IMR-90 (cell line): ENCODE measurements around the gene NDRG4. TPM values are rescaled to one million over a fixed set of nuclear protein-coding genes. Genes with fewer than 3 reads are reported as not detected.

ENCODE experiments used
- ATAC-seq: fragments of 200-7000 bp; cut with Tn5 transposase; 2 replicates; pipeline ENCODE4 v1.9.1; 2020; ENCODE audit warnings: low read depth, mild to moderate bottlenecking, moderate library complexity
- BruUV-seq: library from RNA; stranded (reverse); fragments of 400-500 nt; replicated peaks from 2 replicates; lab custom pipeline; 2021; lab: Mats Ljungman, UMichigan
- CTCF ChIA-PET: fragments of 300-600 bp; formaldehyde crosslinking; extraction: SDS; loops from one replicate; lab custom pipeline; 2021; ENCODE audit warnings: antibody characterized with exemption; lab: Yijun Ruan, JAX
- POLR2A ChIA-PET: fragments of 300-600 bp; sonication (Branson Sonifier 250); formaldehyde crosslinking; loops from one replicate; lab custom pipeline; 2022; ENCODE audit warnings: antibody characterized with exemption; ENCODE audit not compliant: unreplicated experiment; lab: Charles Lee
- DNase-seq: peaks from one replicate; pipeline ENCODE4 v3.0.0; 2013
- H2AFZ ChIP-seq: replicated peaks from 2 replicates; pipeline ENCODE3; 2013; ENCODE audit warnings: low read length, mild to moderate bottlenecking; ENCODE audit not compliant: poor library complexity
- H2AK5ac ChIP-seq: 2 replicates; pipeline ENCODE4 v1.6.1; 2013; ENCODE audit warnings: low read depth, low read length, inconsistent platforms
- H2AK9ac ChIP-seq: replicated peaks from 2 replicates; pipeline ENCODE3; 2013; ENCODE audit warnings: mild to moderate bottlenecking, low read depth, low read length, moderate library complexity; ENCODE audit not compliant: poor library complexity
- H2BK120ac ChIP-seq: 2 replicates; pipeline ENCODE4 v1.6.1; 2013; ENCODE audit warnings: low read depth, low read length, inconsistent platforms
- H2BK15ac ChIP-seq: 3 replicates; pipeline ENCODE4 v1.6.1; 2013; ENCODE audit warnings: low read depth, low read length, inconsistent platforms
- H2BK20ac ChIP-seq: 2 replicates; pipeline ENCODE4 v1.6.1; 2013; ENCODE audit warnings: low read depth, mild to moderate bottlenecking, inconsistent platforms, low read length, moderate library complexity
- H2BK5ac ChIP-seq: 2 replicates; pipeline ENCODE4 v1.6.1; 2013; ENCODE audit warnings: mild to moderate bottlenecking, low read depth, low read length, inconsistent platforms; ENCODE audit not compliant: poor library complexity, severe bottlenecking
- H3K14ac ChIP-seq: replicated peaks from 2 replicates; pipeline ENCODE4 v1.6.1; 2013; ENCODE audit warnings: low read depth, low read length, inconsistent platforms
- H3K18ac ChIP-seq: 2 replicates; pipeline ENCODE4 v1.6.1; 2013; ENCODE audit warnings: low read depth, low read length, control low read depth
- H3K23ac ChIP-seq: 2 replicates; pipeline ENCODE4 v1.6.1; 2013; ENCODE audit warnings: low read depth, low read length, inconsistent platforms
- H3K27ac ChIP-seq: 2 replicates; pipeline ENCODE4 v1.5.1; 2013; ENCODE audit warnings: mild to moderate bottlenecking, control low read depth, low read length; ENCODE audit not compliant: insufficient read depth
- H3K27me3 ChIP-seq: 2 replicates; pipeline ENCODE4 v1.6.1; 2013; ENCODE audit warnings: low read length; ENCODE audit not compliant: control insufficient read depth, insufficient read depth
- H3K36me3 ChIP-seq: 2 replicates; pipeline ENCODE4 v1.6.1; 2013; ENCODE audit warnings: low read length, mixed read lengths; ENCODE audit not compliant: control insufficient read depth, insufficient read depth
- H3K4ac ChIP-seq: 2 replicates; pipeline ENCODE4 v1.6.1; 2013; ENCODE audit warnings: low read depth, low read length, inconsistent platforms
- H3K4me1 ChIP-seq: 2 replicates; pipeline ENCODE4 v1.6.1; 2013; ENCODE audit warnings: low read length, mixed read lengths; ENCODE audit not compliant: control insufficient read depth, insufficient read depth
- H3K4me2 ChIP-seq: 2 replicates; pipeline ENCODE4 v1.6.1; 2013; ENCODE audit warnings: low read depth, mild to moderate bottlenecking, control low read depth, low read length, moderate library complexity
- H3K4me3 ChIP-seq: 2 replicates; pipeline ENCODE4 v1.5.1; 2013; ENCODE audit warnings: low read depth, mild to moderate bottlenecking, control low read depth, low read length, moderate library complexity; ENCODE audit not compliant: insufficient read depth
- H3K56ac ChIP-seq: 2 replicates; pipeline ENCODE4 v1.6.1; 2013; ENCODE audit warnings: low read length, inconsistent platforms; ENCODE audit not compliant: insufficient read depth; ENCODE audit errors: extremely low read depth
- H3K79me1 ChIP-seq, 2 experiments: 2 replicates each; pipeline ENCODE4 v1.6.1; 2013; ENCODE audit warnings: low read length in 2 of 2, inconsistent platforms in 1 of 2, low read depth in 1 of 2
- H3K9ac ChIP-seq: 2 replicates; pipeline ENCODE4 v1.6.1; 2013; ENCODE audit warnings: low read depth, low read length, control low read depth
- H3K9me1 ChIP-seq: 2 replicates; pipeline ENCODE4 v1.6.1; 2013; ENCODE audit warnings: low read length, inconsistent platforms; ENCODE audit not compliant: insufficient read depth
- H3K9me3 ChIP-seq: 2 replicates; pipeline ENCODE4 v1.6.1; 2013; ENCODE audit warnings: low read length; ENCODE audit not compliant: control insufficient read depth, insufficient read depth
- H4K20me1 ChIP-seq: 2 replicates; pipeline ENCODE4 v1.6.1; 2013; ENCODE audit warnings: low read length, inconsistent platforms; ENCODE audit not compliant: insufficient read depth
- H4K5ac ChIP-seq: 2 replicates; pipeline ENCODE4 v1.6.1; 2013; ENCODE audit warnings: mild to moderate bottlenecking, low read depth, low read length, control low read depth
- H4K8ac ChIP-seq, 2 experiments: 2 replicates each; pipeline ENCODE4 v1.6.1; 2013; ENCODE audit warnings: low read depth in 2 of 2, low read length in 2 of 2, control low read depth in 1 of 2, inconsistent platforms in 1 of 2
- H4K91ac ChIP-seq: 2 replicates; pipeline ENCODE4 v1.6.1; 2013; ENCODE audit warnings: low read depth, low read length, inconsistent platforms; ENCODE audit not compliant: insufficient read depth
- BHLHE40 ChIP-seq: fragments of 150-350 bp; IDR thresholded peaks from 2 replicates; pipeline ENCODE4 v1.6.1; 2016; ENCODE audit warnings: mild to moderate bottlenecking, low read depth, low read length
- CHD1 ChIP-seq: IDR thresholded peaks from 2 replicates; pipeline ENCODE4 v1.6.1; 2012; ENCODE audit warnings: low read depth, low read length, improper control_type of control experiment
- FOS ChIP-seq: fragments of 150-350 bp; IDR thresholded peaks from 2 replicates; pipeline ENCODE4 v1.6.1; 2016; ENCODE audit warnings: low read depth, low read length
- MAZ ChIP-seq: IDR thresholded peaks from 2 replicates; pipeline ENCODE4 v1.6.1; 2012; ENCODE audit warnings: low read depth, mild to moderate bottlenecking, low read length, improper control_type of control experiment, moderate library complexity, borderline replicate concordance
- MXI1 ChIP-seq: IDR thresholded peaks from 2 replicates; pipeline ENCODE4 v1.6.1; 2012; ENCODE audit warnings: low read depth, mild to moderate bottlenecking, low read length, moderate library complexity, borderline replicate concordance
- NFE2L2 ChIP-seq: fragments of 150-350 bp; IDR thresholded peaks from 2 replicates; pipeline ENCODE4 v1.6.1; 2016; ENCODE audit warnings: low read depth, mild to moderate bottlenecking, low read length
- POLR2A ChIP-seq: IDR thresholded peaks from 2 replicates; pipeline ENCODE4 v1.6.1; 2012; ENCODE audit warnings: mild to moderate bottlenecking, low read depth, low read length
- RAD21 ChIP-seq: IDR thresholded peaks from 2 replicates; pipeline ENCODE4 v1.6.1; 2012; ENCODE audit warnings: low read length, improper control_type of control experiment
- RCOR1 ChIP-seq: IDR thresholded peaks from 2 replicates; pipeline ENCODE4 v1.6.1; 2012; ENCODE audit warnings: mild to moderate bottlenecking, low read length, improper control_type of control experiment; ENCODE audit not compliant: insufficient replicate concordance
- RFX5 ChIP-seq: IDR thresholded peaks from 2 replicates; pipeline ENCODE4 v1.8.0; 2012; ENCODE audit warnings: low read depth, mild to moderate bottlenecking, low read length, moderate library complexity
- SMC3 ChIP-seq: fragments of 150-350 bp; IDR thresholded peaks from 2 replicates; pipeline ENCODE4 v1.6.1; 2016; ENCODE audit warnings: low read depth, mild to moderate bottlenecking, antibody characterized with exemption, low read length, moderate library complexity
- WGBS, 2 experiments: methylation state at CpG; one replicate each; pipeline versions ENCODE4 v1.1.5 to v1.1.7; 2013; ENCODE audit warnings: missing lambda C conversion rate in 2 of 2; ENCODE audit not compliant: insufficient read length in 1 of 2; ENCODE audit errors: extremely low coverage in 2 of 2; 5-methylcytosine and 5-hydroxymethylcytosine counted together
- dilution Hi-C: fragments of 300-500 bp; cut with HindIII; formaldehyde crosslinking; loops from one replicate; pipeline ENCODE4 v1.14.3; 2018; ENCODE audit warnings: low sequenced_read_pairs; ENCODE audit not compliant: unreplicated experiment
- in situ Hi-C: fragments of 300-500 bp; cut with MboI; formaldehyde crosslinking; loops from 3 replicates; pipeline ENCODE4 v1.14.3; 2019; ENCODE audit warnings: low sequenced_read_pairs, inconsistent platforms, mixed read lengths
- intact Hi-C: fragments of 100-400 bp; cut with micrococcal nuclease; formaldehyde crosslinking; loops from 2 replicates; pipeline ENCODE4 v1.10.0; 2022
- polyA plus RNA-seq, 3 experiments: library from polyadenylated mRNA; depleted of rRNA; stranded (reverse); fragments of >200 nt; gene quantifications; 2 replicates each; pipeline ENCODE4 v1.2.3, GENCODE V29; 2012; ENCODE audit warnings: low replicate concordance in 1 of 3
- total RNA-seq: library from RNA; depleted of rRNA; stranded (reverse); fragments of >200 nt; gene quantifications from 2 replicates; pipeline ENCODE4 v1.2.3, GENCODE V29; 2012
- TF ChIP-seq, protein P1 (sequence below): fragments of 150-350 bp; IDR thresholded peaks from 2 replicates; pipeline ENCODE4 v1.6.1; 2016; ENCODE audit warnings: low read depth, mild to moderate bottlenecking, low read length, moderate library complexity, borderline replicate concordance
- TF ChIP-seq, protein P2 (sequence below): conservative IDR thresholded peaks from 2 replicates; pipeline ENCODE4 v1.5.1; 2012; ENCODE audit warnings: mild to moderate bottlenecking, low read depth, low read length, improper control_type of control experiment
- TF ChIP-seq, protein P3 (sequence below): fragments of 150-350 bp; IDR thresholded peaks from 2 replicates; pipeline ENCODE4 v1.6.1; 2017; ENCODE audit warnings: mild to moderate bottlenecking, antibody characterized with exemption, low read length, low read depth

Gene NDRG4
- total and polyA plus RNA-seq, 2 of the 4 experiments (the other 2 are of a cell fraction) = 10.9 to 23.5 TPM

DNA sequence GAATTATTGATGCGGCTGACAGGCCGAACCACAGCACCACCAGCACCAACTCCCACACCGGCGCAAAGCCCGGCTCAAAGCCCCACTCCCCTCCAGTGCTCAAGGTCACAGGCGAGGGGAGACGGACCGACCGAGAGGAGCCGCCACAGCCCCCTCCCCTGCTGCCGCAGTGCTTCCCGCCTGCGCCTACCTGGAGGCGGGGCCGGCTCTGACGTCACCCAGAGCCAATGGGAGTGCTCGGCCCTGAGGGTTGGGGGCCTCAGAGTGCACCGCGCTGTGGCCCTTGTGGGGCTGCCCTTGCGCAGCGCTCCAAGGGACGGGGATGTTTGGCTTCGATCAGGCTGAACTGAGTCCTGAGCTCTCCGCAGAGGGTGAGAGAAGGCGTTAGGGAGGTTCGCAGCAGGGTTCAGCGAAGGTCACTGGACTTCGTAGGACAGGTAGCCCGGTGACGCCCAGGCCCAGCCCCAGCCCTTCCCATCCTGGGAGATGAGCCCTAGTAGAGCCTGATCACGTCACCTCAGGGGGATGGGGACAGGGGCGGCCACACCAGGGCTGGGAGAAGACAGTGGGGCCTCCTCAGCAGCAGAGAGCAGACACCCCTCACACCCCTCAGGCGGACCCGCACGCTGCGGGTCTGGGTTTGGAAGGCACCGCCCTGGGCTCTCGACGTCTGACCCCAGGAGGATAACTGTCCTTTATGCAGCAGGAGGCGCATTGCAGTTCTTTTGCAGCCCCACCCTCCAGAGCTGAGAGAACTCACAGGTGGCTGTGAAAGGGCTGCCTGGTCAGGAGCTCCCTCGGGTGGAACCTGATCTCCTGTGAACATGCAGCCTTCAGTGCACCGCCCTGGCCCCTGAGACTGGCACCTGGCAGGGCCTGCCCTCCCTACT is 1.5 kb downstream of the NDRG4 start:
- Histone ChIP-seq H4K8ac (peak overlapping the region in 1 of 2 experiments; percentile 47; a peak in 2 of 4 replicates), H2AFZ (peak overlapping the region; percentile 88), H3K9me1 (0 out of 2 replicates have a peak, but pooled peaks cover 4% of the 10 kb centered on the region), H3K4me2 (peak overlapping the region; percentile 79), H3K23ac (no peak overlapping the region), H4K91ac (no peak overlapping the region), H3K27me3 (no peaks in the 10 kb centered on the region; the same call in 1 of the 2 replicates), H2BK15ac (no peak overlapping the region), H2BK120ac (no peak overlapping the region), H3K9me3 (no peaks in the 10 kb centered on the region), H4K5ac (no peak overlapping the region), H4K20me1 (no peaks in the 10 kb centered on the region), H3K18ac (no peak overlapping the region), H3K79me1 (0 out of 4 replicates have a peak, but pooled peaks cover 0 to 7% of the 10 kb centered on the region in 2 experiments), H3K4ac (no peak overlapping the region), H3K14ac (no peak overlapping the region), H3K36me3 (0 out of 2 replicates have a peak, but pooled peaks cover 3% of the 10 kb centered on the region), H3K56ac (no peak overlapping the region), H2BK5ac (no peak overlapping the region), H2AK9ac (peak overlapping the region; percentile 85), H3K4me1 (peaks cover 6% of the 10 kb centered on the region; the same call in 1 of the 2 replicates), H2BK20ac (no peak overlapping the region), H3K9ac (no peak overlapping the region), H2AK5ac (no peak overlapping the region), H3K27ac (no peak overlapping the region), H3K4me3 (peak overlapping the region; percentile 25)
- ATAC-seq (no peak), DNase-seq (no peak)
- ChIA-PET CTCF (interaction anchor here (1.1 kb wide), 1 partner anchor 14 kb away, joined by 3 read pairs; no protein-coding TSS in a partner anchor), POLR2A (no interaction called here)
- dilution Hi-C loops = no loop called here
- BruUV-seq = no TSS peak
- in situ Hi-C loops = no loop called here
- WGBS, 2 experiments = 38% methylated on average over 6 of the region's 42 CpGs; no CpG with 5 or more reads in 1 of the 2 experiments
- intact Hi-C loops = no loop called here
- TF ChIP-seq POLR2A = no peak
- TF ChIP-seq NFE2L2 = no peak
- TF ChIP-seq RFX5 = no peak
- TF ChIP-seq RAD21 = no peak
- no peak for TF ChIP-seq MXI1
- TF ChIP-seq, protein P1, sequence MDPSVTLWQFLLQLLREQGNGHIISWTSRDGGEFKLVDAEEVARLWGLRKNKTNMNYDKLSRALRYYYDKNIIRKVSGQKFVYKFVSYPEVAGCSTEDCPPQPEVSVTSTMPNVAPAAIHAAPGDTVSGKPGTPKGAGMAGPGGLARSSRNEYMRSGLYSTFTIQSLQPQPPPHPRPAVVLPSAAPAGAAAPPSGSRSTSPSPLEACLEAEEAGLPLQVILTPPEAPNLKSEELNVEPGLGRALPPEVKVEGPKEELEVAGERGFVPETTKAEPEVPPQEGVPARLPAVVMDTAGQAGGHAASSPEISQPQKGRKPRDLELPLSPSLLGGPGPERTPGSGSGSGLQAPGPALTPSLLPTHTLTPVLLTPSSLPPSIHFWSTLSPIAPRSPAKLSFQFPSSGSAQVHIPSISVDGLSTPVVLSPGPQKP = no peak
- no peak for TF ChIP-seq MAZ
- TF ChIP-seq, protein P2, sequence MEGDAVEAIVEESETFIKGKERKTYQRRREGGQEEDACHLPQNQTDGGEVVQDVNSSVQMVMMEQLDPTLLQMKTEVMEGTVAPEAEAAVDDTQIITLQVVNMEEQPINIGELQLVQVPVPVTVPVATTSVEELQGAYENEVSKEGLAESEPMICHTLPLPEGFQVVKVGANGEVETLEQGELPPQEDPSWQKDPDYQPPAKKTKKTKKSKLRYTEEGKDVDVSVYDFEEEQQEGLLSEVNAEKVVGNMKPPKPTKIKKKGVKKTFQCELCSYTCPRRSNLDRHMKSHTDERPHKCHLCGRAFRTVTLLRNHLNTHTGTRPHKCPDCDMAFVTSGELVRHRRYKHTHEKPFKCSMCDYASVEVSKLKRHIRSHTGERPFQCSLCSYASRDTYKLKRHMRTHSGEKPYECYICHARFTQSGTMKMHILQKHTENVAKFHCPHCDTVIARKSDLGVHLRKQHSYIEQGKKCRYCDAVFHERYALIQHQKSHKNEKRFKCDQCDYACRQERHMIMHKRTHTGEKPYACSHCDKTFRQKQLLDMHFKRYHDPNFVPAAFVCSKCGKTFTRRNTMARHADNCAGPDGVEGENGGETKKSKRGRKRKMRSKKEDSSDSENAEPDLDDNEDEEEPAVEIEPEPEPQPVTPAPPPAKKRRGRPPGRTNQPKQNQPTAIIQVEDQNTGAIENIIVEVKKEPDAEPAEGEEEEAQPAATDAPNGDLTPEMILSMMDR = no peak
- TF ChIP-seq, protein P3, sequence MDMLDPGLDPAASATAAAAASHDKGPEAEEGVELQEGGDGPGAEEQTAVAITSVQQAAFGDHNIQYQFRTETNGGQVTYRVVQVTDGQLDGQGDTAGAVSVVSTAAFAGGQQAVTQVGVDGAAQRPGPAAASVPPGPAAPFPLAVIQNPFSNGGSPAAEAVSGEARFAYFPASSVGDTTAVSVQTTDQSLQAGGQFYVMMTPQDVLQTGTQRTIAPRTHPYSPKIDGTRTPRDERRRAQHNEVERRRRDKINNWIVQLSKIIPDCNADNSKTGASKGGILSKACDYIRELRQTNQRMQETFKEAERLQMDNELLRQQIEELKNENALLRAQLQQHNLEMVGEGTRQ = no peak
- TF ChIP-seq BHLHE40 = no peak
- no peak for TF ChIP-seq RCOR1
- no peak for TF ChIP-seq SMC3
- no peak for TF ChIP-seq FOS
- no peak for TF ChIP-seq CHD1
